Lung (tissue), 12 donors: ENCODE measurements around the gene STRN3. TPM values are rescaled to one million over a fixed set of nuclear protein-coding genes. Genes with fewer than 3 reads are reported as not detected.

Source experiments
- ATAC-seq: fragments of 200-7000 bp; cut with Tn5 transposase; one replicate; pipeline ENCODE4 v1.9.1; 2020; ENCODE audit warnings: moderate number of reproducible peaks; ENCODE audit not compliant: insufficient read depth, low FRiP score
- DNase-seq, 3 donors: peaks; one replicate each; pipeline ENCODE4 v3.0.0-alpha.2; 2013 to 2017
- H3K27ac ChIP-seq, 2 donors: one replicate each; pipeline ENCODE4 v1.5.1; 2013; ENCODE audit warnings: mild to moderate bottlenecking in 2 of 2, moderate library complexity in 2 of 2, control low read depth in 1 of 2, inconsistent platforms in 1 of 2, low read depth in 1 of 2, low read length in 1 of 2
- H3K27me3 ChIP-seq, 3 donors: one replicate each; pipeline ENCODE4 v1.5.1; 2013; ENCODE audit warnings: low read length in 2 of 3; ENCODE audit not compliant: control insufficient read depth in 3 of 3, insufficient read depth in 3 of 3
- H3K36me3 ChIP-seq, 4 donors: one replicate each; pipeline ENCODE4 v1.5.1; 2013; ENCODE audit warnings: low read length in 4 of 4, mild to moderate bottlenecking in 1 of 4, moderate library complexity in 1 of 4; ENCODE audit not compliant: control insufficient read depth in 4 of 4, insufficient read depth in 4 of 4
- H3K4me1 ChIP-seq, 5 donors: one replicate each; pipeline ENCODE4 v1.5.1; 2013; ENCODE audit warnings: low read length in 5 of 5, mild to moderate bottlenecking in 2 of 5, moderate library complexity in 1 of 5; ENCODE audit not compliant: control insufficient read depth in 5 of 5, insufficient read depth in 5 of 5
- H3K4me3 ChIP-seq: one replicate; pipeline ENCODE4 v1.5.1; 2013; ENCODE audit warnings: mild to moderate bottlenecking, control low read depth, moderate library complexity
- H3K9ac ChIP-seq, 2 donors: one replicate each; pipeline ENCODE4 v1.5.1; 2013; ENCODE audit warnings: low read length in 2 of 2, control low read depth in 1 of 2; ENCODE audit not compliant: insufficient read depth in 1 of 2
- H3K9me3 ChIP-seq, 4 donors: one replicate each; pipeline ENCODE4 v1.5.1; 2013; ENCODE audit warnings: low read length in 3 of 4, mild to moderate bottlenecking in 1 of 4, moderate library complexity in 1 of 4; ENCODE audit not compliant: control insufficient read depth in 4 of 4, insufficient read depth in 3 of 4
- CTCF ChIP-seq: IDR thresholded peaks from 2 replicates; pipeline ENCODE4 v1.5.1; 2012; ENCODE audit warnings: mild to moderate bottlenecking; ENCODE audit errors: control extremely low read depth, extremely low read depth
- WGBS, 2 donors: extraction: QIAGEN DNeasy Blood & Tissue Kit; methylation state at CpG; one replicate each; pipeline ENCODE4 v1.1.7; 2013; 5-methylcytosine and 5-hydroxymethylcytosine counted together
- polyA plus RNA-seq, 2 donors: library from polyadenylated mRNA; stranded (reverse); fragments of 200-250 nt; gene quantifications; one replicate each; pipeline ENCODE4 v1.2.1, GENCODE V29; 2013
- total RNA-seq, 2 donors: library from RNA; depleted of rRNA in 1 of 2; stranded (reverse); fragments of >200 nt in 1 of 2; gene quantifications; one replicate each; pipeline ENCODE4 v1.2.1, GENCODE V29; 2014 to 2021
- donor health status: control.
- donor health status: control.
- donor health status: Bipolar disorder and iron deficiency.
- donor health status: healthy.
- donor health status: DM: yes; HTN: yes; CAD: no.

Gene STRN3
- total and polyA plus RNA-seq, 4 donors, result 10.6 to 86.8 (median 19.0) TPM

- DNase-seq (no peak), ATAC-seq (no peak)
- no peaks in the 10 kb centered on the region for H3K9me3 ChIP-seq
- TF ChIP-seq CTCF, result no peak
- no peak overlapping the region for H3K9ac ChIP-seq
- H3K4me3 ChIP-seq, result no peak overlapping the region
- H3K27ac ChIP-seq, result no peak overlapping the region
- no peaks in the 10 kb centered on the region for H3K36me3 ChIP-seq
- WGBS, 2 donors, result 84 to 90% methylated on average over 6 of the region's 6 CpGs
- no peaks in the 10 kb centered on the region for H3K4me1 ChIP-seq
- peaks cover 0 to 4% (median 0%) of the 10 kb centered on the region in 3 donors for H3K27me3 ChIP-seq
Observed at GRCh38 chr14:30855345-30856037, 170.7 kb downstream of the STRN3 start.

GRCh38 chr14:30854492-30854891 lies 171.7 kb downstream of the STRN3 start:
- H3K27ac ChIP-seq, result no peak overlapping the region
- no peak for ATAC-seq
- no peaks in the 10 kb centered on the region for H3K4me1 ChIP-seq
- TF ChIP-seq CTCF, result no peak
- H3K4me3 ChIP-seq, result no peak overlapping the region
- no peak for DNase-seq
- no peak overlapping the region for H3K9ac ChIP-seq
- no peaks in the 10 kb centered on the region for H3K36me3 ChIP-seq
- no peaks in the 10 kb centered on the region for H3K27me3 ChIP-seq
- no peaks in the 10 kb centered on the region for H3K9me3 ChIP-seq

GRCh38 chr14:30853946-30854345 lies 172.2 kb downstream of the STRN3 start:
- H3K27ac ChIP-seq, result no peak overlapping the region
- DNase-seq (peak in 1 of 3 donors; percentile 25), ATAC-seq (no peak)
- no peak overlapping the region for H3K9ac ChIP-seq
- H3K4me1 ChIP-seq, result no peaks in the 10 kb centered on the region
- no peaks in the 10 kb centered on the region for H3K9me3 ChIP-seq
- no peak overlapping the region for H3K4me3 ChIP-seq
- H3K27me3 ChIP-seq, result no peaks in the 10 kb centered on the region
- no peaks in the 10 kb centered on the region for H3K36me3 ChIP-seq
- no peak for TF ChIP-seq CTCF

- DNase-seq, result no peak
- no peaks in the 10 kb centered on the region for H3K4me1 ChIP-seq
- 91 to 92% methylated on average over 1 of the region's 1 CpG for WGBS, 2 donors
Observed at GRCh38 chr14:30849983-30850382, 176.2 kb downstream of the STRN3 start.

More at GRCh38 chr14:30849983-30850382, 176.2 kb downstream of the STRN3 start:
- no peak overlapping the region for H3K4me3 ChIP-seq
- TF ChIP-seq CTCF, result no peak
- no peak for ATAC-seq
- H3K27me3 ChIP-seq, result no peaks in the 10 kb centered on the region
- no peak overlapping the region for H3K27ac ChIP-seq
- no peaks in the 10 kb centered on the region for H3K36me3 ChIP-seq
- no peaks in the 10 kb centered on the region for H3K9me3 ChIP-seq
- no peak overlapping the region for H3K9ac ChIP-seq
